GM12891 (cell line): Measurements from ENCODE around the gene HCN2.

Experiments used
- PAX5 ChIP-seq: IDR thresholded peaks from 2 replicates; pipeline ENCODE4 v1.6.1; 2011; ENCODE audit warnings: low read length, moderate library complexity, mild to moderate bottlenecking; ENCODE audit not compliant: insufficient read depth, severe bottlenecking
- POLR2A ChIP-seq: IDR thresholded peaks from 2 replicates; pipeline ENCODE4 v1.6.1; 2011; ENCODE audit warnings: low read depth, low read length, control low read depth
- POLR2AphosphoS5 ChIP-seq: IDR thresholded peaks from 2 replicates; pipeline ENCODE4 v1.6.1; 2011; ENCODE audit warnings: low read depth, low read length, control low read depth
- POU2F2 ChIP-seq: IDR thresholded peaks from 2 replicates; pipeline ENCODE4 v1.6.1; 2011; ENCODE audit warnings: low read depth, mild to moderate bottlenecking, control low read depth, low read length, moderate library complexity
- SPI1 ChIP-seq: IDR thresholded peaks from 2 replicates; pipeline ENCODE4 v1.6.1; 2011; ENCODE audit warnings: low read depth, low read length, control low read depth
- TAF1 ChIP-seq: IDR thresholded peaks from 2 replicates; pipeline ENCODE4 v1.6.1; 2011; ENCODE audit warnings: low read depth, low read length, control low read depth

- TF ChIP-seq POLR2A (no peak), TAF1 (no peak), POLR2AphosphoS5 (no peak), PAX5 (no peak), POU2F2 (no peak), SPI1 (no peak)
Measured at GRCh38 chr19:556611-557382, 32.9 kb upstream of the HCN2 start.
